ENCODE results near the gene SLC16A4. TPM values are rescaled to one million over a fixed set of nuclear protein-coding genes. Genes with fewer than 3 reads are reported as not detected.

The SLC16A4 gene
- total RNA-seq, 1 experiment from 2014 or later = 0.46 TPM

DNA sequence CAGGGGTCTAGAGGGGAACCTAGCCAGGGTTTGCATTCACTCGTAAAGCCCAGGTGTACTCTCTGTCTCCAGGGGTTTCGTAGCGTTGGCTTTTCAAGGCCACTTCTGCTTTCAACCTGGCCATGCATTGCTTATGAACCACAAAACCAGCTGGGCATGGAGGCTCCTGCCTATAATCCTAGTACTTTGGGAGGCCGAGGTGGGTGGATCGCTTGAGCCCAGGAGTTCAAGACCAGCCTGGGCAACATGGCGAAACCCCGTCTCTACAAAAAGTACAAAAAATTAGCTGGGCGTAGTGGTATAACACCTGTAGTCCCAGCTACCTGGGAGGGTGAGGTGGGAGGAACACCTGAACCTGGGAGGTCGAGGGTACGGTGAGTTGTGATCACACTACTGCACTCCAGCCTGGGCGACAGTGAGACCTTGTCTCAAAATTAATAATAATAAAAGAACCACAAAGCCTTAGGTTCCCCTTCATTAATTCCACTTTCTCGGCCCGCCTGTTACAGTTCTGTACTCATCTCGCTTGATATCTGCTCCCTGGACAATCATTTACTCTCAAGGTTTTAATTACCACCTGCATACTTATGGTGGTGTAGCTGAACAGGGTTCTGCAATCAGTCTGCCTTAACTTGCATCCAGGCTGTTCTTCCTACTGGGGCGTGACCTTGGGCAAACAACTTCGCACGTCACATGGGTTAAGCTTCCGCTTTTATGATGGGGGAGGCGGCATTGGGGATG lies 6.1 kb downstream of the SLC16A4 start:
- no peaks in the 10 kb centered on the region for H3K27me3 ChIP-seq (ENCODE audit: control insufficient read depth, insufficient read depth, low read length)
- in situ Hi-C loops (cut with HindIII; ENCODE audit: low pct_unique_long_range_greater_than_20kb, low sequenced_read_pairs) = no loop called here
- no peaks in the 10 kb centered on the region for H3K9me3 ChIP-seq (ENCODE audit: control insufficient read depth, insufficient read depth, low read depth, low read length)
- no TSS peak for BruUV-seq (replicated peaks)
- H3K27ac ChIP-seq (ENCODE audit: low read length) = no peak overlapping the region
- CTCF ChIA-PET = no interaction called here
- DNase-seq (ENCODE audit: low read depth, low spot score) (no peak), ATAC-seq (no peak)
- H3K4me1 ChIP-seq (ENCODE audit: control insufficient read depth, insufficient read depth, low read length) = no peaks in the 10 kb centered on the region
- no peak overlapping the region for H3K4me3 ChIP-seq (ENCODE audit: low read depth in 2 of 2, low read length in 2 of 2)
- intact Hi-C loops (cut with micrococcal nuclease; ENCODE audit: unreplicated experiment) = no loop called here
- POLR2A ChIA-PET = no interaction called here
- H3K36me3 ChIP-seq (ENCODE audit: control insufficient read depth, insufficient read depth, low read length) = no peaks in the 10 kb centered on the region
- no peak for TF ChIP-seq REST (IDR thresholded peaks at IDR 0.05; ENCODE audit: insufficient read depth in 1 of 2, low read depth in 2 of 2, low read length in 1 of 2)
- TF ChIP-seq SIN3A (IDR thresholded peaks at IDR 0.05; ENCODE audit: borderline replicate concordance, insufficient read depth, low read depth, low read length) = no peak
- TF ChIP-seq CTCF (IDR thresholded peaks at IDR 0.05) = no peak
- TF ChIP-seq TCF7L2 (IDR thresholded peaks at IDR 0.05; ENCODE audit: low read depth, low read length) = no peak
- no peak for TF ChIP-seq POLR2AphosphoS5 (IDR thresholded peaks at IDR 0.05; ENCODE audit: low read depth, low read length)

- CTCF ChIA-PET = no interaction called here
- no peak for ATAC-seq
Measured at GRCh38 chr1:110383251-110383990, 7.4 kb downstream of the SLC16A4 start.

More at GRCh38 chr1:110383251-110383990, 7.4 kb downstream of the SLC16A4 start:
- H3K27me3 ChIP-seq (ENCODE audit: control insufficient read depth, insufficient read depth, low read length) = no peaks in the 10 kb centered on the region
- H3K4me3 ChIP-seq (ENCODE audit: low read depth in 2 of 2, low read length in 2 of 2) = no peak overlapping the region
- no peak overlapping the region for H3K27ac ChIP-seq (ENCODE audit: low read length)
- BruUV-seq (replicated peaks) = no TSS peak
- intact Hi-C loops (cut with micrococcal nuclease; ENCODE audit: unreplicated experiment) = no loop called here
- no peaks in the 10 kb centered on the region for H3K9me3 ChIP-seq (ENCODE audit: control insufficient read depth, insufficient read depth, low read depth, low read length)
- no peaks in the 10 kb centered on the region for H3K4me1 ChIP-seq (ENCODE audit: control insufficient read depth, insufficient read depth, low read length)
- no peaks in the 10 kb centered on the region for H3K36me3 ChIP-seq (ENCODE audit: control insufficient read depth, insufficient read depth, low read length)
- POLR2A ChIA-PET = interaction anchor here (0.6 to 0.7 kb wide), 2 partner anchors 80 to 83 kb away, joined by 14 to 17 read pairs; no protein-coding TSS in a partner anchor
- no peak for DNase-seq (ENCODE audit: low read depth, low spot score)
- TF ChIP-seq REST (IDR thresholded peaks at IDR 0.05; ENCODE audit: insufficient read depth in 1 of 2, low read depth in 2 of 2, low read length in 1 of 2) = no peak
- in situ Hi-C loops (cut with HindIII; ENCODE audit: low pct_unique_long_range_greater_than_20kb, low sequenced_read_pairs) = no loop called here
